ENCODE data around the gene PRKCZ.

DNA sequence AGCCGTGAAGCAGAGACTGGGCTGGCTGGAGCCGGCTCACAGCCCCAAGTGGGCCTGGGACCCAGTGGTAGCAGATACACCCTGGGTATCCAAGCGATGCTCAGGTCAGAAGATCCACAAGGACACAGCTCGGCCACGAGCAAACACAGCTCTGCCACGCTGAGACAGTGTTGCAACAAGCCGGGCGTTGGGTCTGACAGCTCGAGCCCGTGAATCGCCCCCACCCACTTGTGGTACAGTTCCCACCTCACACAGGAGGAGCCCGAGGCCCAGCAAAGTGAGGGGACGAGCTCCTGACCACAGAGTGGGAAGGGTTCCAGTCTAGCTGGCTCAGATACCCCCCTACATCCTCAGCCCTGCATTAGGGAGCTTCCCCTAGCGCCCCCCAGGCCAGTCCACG is 8.9 kb upstream of the PRKCZ start:
- TF ChIP-seq ZNF274 (IDR thresholded peaks at IDR 0.05; ENCODE audit: low read depth, low read length) (no peak), YY1 (IDR thresholded peaks at IDR 0.05; ENCODE audit: insufficient read depth, insufficient read length) (no peak), SUZ12 (IDR thresholded peaks at IDR 0.05; ENCODE audit: extremely low read depth, insufficient read depth, insufficient read length) (no peak)

Measured in NT2/D1 (cell line).